Sigmoid colon (tissue), 7 donors: ENCODE measurements around the gene ICE2. TPM values are rescaled to one million over a fixed set of nuclear protein-coding genes. Genes with fewer than 3 reads are reported as not detected.

Experiments used
- DNase-seq: peaks from one replicate; pipeline ENCODE4 v3.0.0-alpha.2; 2019
- H3K27ac ChIP-seq, 4 donors: fragments of 200-600 bp; sonication (generic); one replicate each; pipeline ENCODE4 v1.5.1; 2016 to 2019; ENCODE audit warnings: mild to moderate bottlenecking in 1 of 4
- H3K27me3 ChIP-seq, 3 donors: fragments of 200-600 bp; sonication (generic); one replicate each; pipeline ENCODE4 v1.5.1; 2019; ENCODE audit warnings: mild to moderate bottlenecking in 1 of 3
- H3K36me3 ChIP-seq, 4 donors: fragments of 200-600 bp; sonication (generic); one replicate each; pipeline ENCODE4 v1.5.1; 2016 to 2019
- H3K4me1 ChIP-seq, 4 donors: fragments of 200-600 bp; sonication (generic); one replicate each; pipeline ENCODE4 v1.5.1; 2017 to 2019
- H3K4me3 ChIP-seq, 4 donors: fragments of 200-600 bp; sonication (generic); one replicate each; pipeline ENCODE4 v1.5.1; 2017 to 2019; ENCODE audit warnings: mild to moderate bottlenecking in 2 of 4, moderate library complexity in 1 of 4
- H3K9me3 ChIP-seq, 4 donors: fragments of 200-600 bp in 3 of 4; sonication (generic) in 3 of 4; one replicate each; pipeline versions ENCODE4 v1.5.1 to v1.6.1; 2013 to 2019
- CTCF ChIP-seq, 4 experiments: fragments of 450-650 bp in 3 of 4; fragments of 200-600 bp in 1 of 4; IDR thresholded peaks; one replicate each; pipeline ENCODE4 v1.5.1; 2016 to 2019; ENCODE audit warnings: antibody characterized with exemption in 4 of 4, mild to moderate bottlenecking in 3 of 4, moderate library complexity in 2 of 4
- EP300 ChIP-seq, 4 donors: sonication (generic); formaldehyde crosslinking; IDR thresholded peaks; one replicate each; pipeline ENCODE4 v1.6.1; 2017; ENCODE audit warnings: antibody characterized with exemption in 4 of 4
- POLR2A ChIP-seq, 2 donors: fragments of 450-650 bp; IDR thresholded peaks; one replicate each; pipeline ENCODE4 v1.6.1; 2016; ENCODE audit warnings: antibody characterized with exemption in 2 of 2, mild to moderate bottlenecking in 2 of 2, moderate library complexity in 2 of 2
- POLR2AphosphoS5 ChIP-seq, 4 donors: sonication (generic); formaldehyde crosslinking; IDR thresholded peaks; one replicate each; pipeline ENCODE4 v1.6.1; 2017; ENCODE audit warnings: antibody characterized with exemption in 4 of 4
- WGBS, 2 donors: extraction: QIAGEN DNeasy Blood & Tissue Kit; methylation state at CpG; one replicate each; pipeline ENCODE4 v1.1.7; 2013; 5-methylcytosine and 5-hydroxymethylcytosine counted together
- intact Hi-C: fragments of 100-400 bp; cut with DNase I; formaldehyde crosslinking; loops from one replicate; pipeline ENCODE4 v1.15.1; 2023
- polyA plus RNA-seq, 3 donors: library from polyadenylated mRNA; stranded (reverse); fragments of 200-250 nt; gene quantifications; one replicate each; pipeline ENCODE4 v1.2.3, GENCODE V29; 2013
- total RNA-seq, 4 donors: library from RNA; depleted of rRNA; stranded (reverse); fragments of >200 nt; gene quantifications; one replicate each; pipeline ENCODE4 v1.1.0, GENCODE V29; 2016
- donor health status: healthy with polysubstance abuse.
- donor health status: Bipolar disorder and iron deficiency.
- donor health status: healthy.

Gene ICE2
- total and polyA plus RNA-seq, 7 donors = 4.6 to 40.3 (median 30.0) TPM

- Histone ChIP-seq H3K36me3 (peaks cover 0 to 9% (median 0%) of the 10 kb centered on the region in 4 donors), H3K27ac (peak overlapping the region; percentile 90 to 95 (median 90)), H3K9me3 (no peaks in the 10 kb centered on the region), H3K4me3 (peak overlapping the region; percentile 56 to 83 (median 72)), H3K4me1 (peaks cover 0 to 32% (median 26%) of the 10 kb centered on the region in 4 donors), H3K27me3 (no peaks in the 10 kb centered on the region)
- TF ChIP-seq POLR2A (IDR thresholded peaks at IDR 0.05) (no peak), EP300 (IDR thresholded peaks at IDR 0.05) (no peak), POLR2AphosphoS5 (IDR thresholded peaks at IDR 0.05) (no peak), CTCF (IDR thresholded peaks at IDR 0.05) (no peak)
- intact Hi-C loops = loop anchor here (2.0 kb wide), 1 partner anchor 81 kb away; no protein-coding TSS in a partner anchor
- no peak for DNase-seq
- WGBS, 2 donors = 10 to 35% methylated on average over 10 of the region's 10 CpGs
Measured at GRCh38 chr15:60479361-60480110, 594 bp upstream of the ICE2 start.

GRCh38 chr15:60477916-60478565, 901 bp downstream of the ICE2 start:
- DNase-seq = no peak
- peaks cover 0 to 32% (median 26%) of the 10 kb centered on the region in 4 donors for H3K4me1 ChIP-seq
- H3K27me3 ChIP-seq = no peaks in the 10 kb centered on the region
- peaks cover 0 to 21% (median 0%) of the 10 kb centered on the region in 4 donors for H3K36me3 ChIP-seq
- no peaks in the 10 kb centered on the region for H3K9me3 ChIP-seq
- TF ChIP-seq CTCF (IDR thresholded peaks at IDR 0.05) (no peak), POLR2AphosphoS5 (IDR thresholded peaks at IDR 0.05) (peak in 1 of 4 donors; percentile 13)
- H3K27ac ChIP-seq = peak overlapping the region; percentile 90 to 95 (median 90)
- peak overlapping the region; percentile 56 to 83 (median 72) for H3K4me3 ChIP-seq
- intact Hi-C loops = loop anchor here (2.0 kb wide), 1 partner anchor 79 kb away; no protein-coding TSS in a partner anchor
- WGBS, 2 donors = 6 to 11% methylated on average over 9 of the region's 9 CpGs

- TF ChIP-seq EP300 (IDR thresholded peaks at IDR 0.05) = no peak
- no peak for TF ChIP-seq POLR2AphosphoS5 (IDR thresholded peaks at IDR 0.05)
- no peak for TF ChIP-seq POLR2A (IDR thresholded peaks at IDR 0.05)
- no peak for TF ChIP-seq CTCF (IDR thresholded peaks at IDR 0.05)
- 64 to 90% methylated on average over 1 of the region's 1 CpG for WGBS, 2 donors
- no peaks in the 10 kb centered on the region for H3K9me3 ChIP-seq
- no peak overlapping the region for H3K4me3 ChIP-seq
- no peak for DNase-seq
- peaks cover 0 to 29% (median 0%) of the 10 kb centered on the region in 4 donors for H3K36me3 ChIP-seq
- intact Hi-C loops = no loop called here
- peaks cover 0 to 32% (median 26%) of the 10 kb centered on the region in 4 donors for H3K4me1 ChIP-seq
- no peaks in the 10 kb centered on the region for H3K27me3 ChIP-seq
- H3K27ac ChIP-seq = peak overlapping the region in 3 of 4 donors; percentile 90 to 95 (median 90)
Measured at GRCh38 chr15:60477164-60477563, 1.8 kb downstream of the ICE2 start.

GRCh38 chr15:60476713-60477112, 2.2 kb downstream of the ICE2 start:
- intact Hi-C loops = no loop called here
- peaks cover 0 to 32% (median 26%) of the 10 kb centered on the region in 4 donors for H3K4me1 ChIP-seq
- H3K36me3 ChIP-seq = peaks cover 0 to 29% (median 0%) of the 10 kb centered on the region in 4 donors
- H3K27ac ChIP-seq = no peak overlapping the region
- no peak for DNase-seq
- H3K9me3 ChIP-seq = no peaks in the 10 kb centered on the region
- H3K4me3 ChIP-seq = no peak overlapping the region
- TF ChIP-seq CTCF (IDR thresholded peaks at IDR 0.05) (no peak), POLR2AphosphoS5 (IDR thresholded peaks at IDR 0.05) (no peak), EP300 (IDR thresholded peaks at IDR 0.05) (no peak), POLR2A (IDR thresholded peaks at IDR 0.05) (no peak)
- whole genome bisulfite sequencing, 2 donors = 27 to 59% methylated on average over 3 of the region's 3 CpGs
- no peaks in the 10 kb centered on the region for H3K27me3 ChIP-seq
